H7 (cell line): Measurements from ENCODE around the gene LMCD1. TPM values are rescaled to one million over a fixed set of nuclear protein-coding genes. Genes with fewer than 3 reads are reported as not detected.

Source experiments
- DNase-seq: peaks from one replicate; pipeline ENCODE4 v3.0.0; 2012
- H3K27me3 ChIP-seq: 2 replicates; pipeline ENCODE4 v1.6.0; 2011; ENCODE audit warnings: mild to moderate bottlenecking, low read length; ENCODE audit not compliant: control insufficient read depth, insufficient read depth
- H3K36me3 ChIP-seq: replicated peaks from 2 replicates; pipeline ENCODE4 v1.5.1; 2011; ENCODE audit warnings: low read length; ENCODE audit not compliant: control insufficient read depth, insufficient read depth
- H3K4me3 ChIP-seq: 2 replicates; pipeline ENCODE4 v1.5.1; 2011; ENCODE audit warnings: low read depth, mild to moderate bottlenecking, control low read depth, low read length, moderate library complexity; ENCODE audit not compliant: insufficient read depth
- total RNA-seq: library from RNA; depleted of rRNA; stranded (reverse); fragments of >200 nt; shearing (Covaris generic); gene quantifications from 2 replicates; pipeline ENCODE4 v1.2.3, GENCODE V29; 2014

The LMCD1 gene
- total RNA-seq, 1 experiment from 2014 or later, result 7.9 TPM

DNA sequence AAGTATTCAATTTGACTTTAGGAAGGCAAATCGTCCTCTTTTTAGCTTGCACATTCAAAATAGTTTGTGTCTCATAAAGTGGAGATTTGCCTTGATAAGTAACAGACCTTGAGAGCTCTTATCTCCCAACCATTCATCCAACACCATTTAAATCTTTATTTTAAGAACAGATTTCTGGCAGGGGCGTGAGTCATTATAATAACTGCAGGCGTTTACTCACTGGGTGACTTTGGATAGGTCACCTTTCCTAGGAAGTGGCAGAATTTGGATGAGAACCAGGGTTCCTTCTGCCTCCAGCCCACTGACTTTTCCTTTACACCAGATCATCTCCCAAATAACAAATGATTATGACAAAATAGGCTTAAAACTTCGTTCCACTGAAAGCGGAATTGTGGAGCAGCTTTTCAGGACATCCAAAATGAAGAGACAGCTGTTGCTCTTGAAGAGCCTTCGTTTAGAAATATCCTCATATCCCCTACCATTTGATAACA lies 5.0 kb downstream of the LMCD1 start:
- no peak for DNase-seq
- H3K36me3 ChIP-seq, result no peaks in the 10 kb centered on the region
- no peak overlapping the region for H3K4me3 ChIP-seq
- no peaks in the 10 kb centered on the region for H3K27me3 ChIP-seq

- DNase-seq, result no peak
- H3K36me3 ChIP-seq, result no peaks in the 10 kb centered on the region
- H3K27me3 ChIP-seq, result no peaks in the 10 kb centered on the region
- no peak overlapping the region for H3K4me3 ChIP-seq
These were observed 5.9 kb downstream of the LMCD1 start for GRCh38 chr3:8507496-8507895.

DNA sequence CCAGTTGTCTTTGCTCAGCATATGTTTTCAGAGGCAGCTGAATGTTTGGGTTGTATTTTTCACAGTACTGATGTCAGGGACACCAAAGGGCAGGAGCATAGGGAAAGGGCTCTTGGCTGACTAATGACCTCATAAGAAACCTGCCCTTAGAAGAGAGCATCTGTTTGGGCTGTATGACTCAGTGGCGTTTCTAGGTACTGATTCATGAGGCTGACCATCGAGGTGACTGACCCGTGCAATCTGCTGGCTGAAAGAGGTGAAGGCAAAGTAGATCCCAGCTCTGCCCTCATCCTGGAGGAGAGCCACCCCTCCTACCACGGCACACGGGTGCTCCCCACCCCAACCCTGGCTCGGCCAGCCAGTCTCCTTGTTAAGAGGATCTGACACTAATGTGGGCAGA lies 8.3 kb downstream of the LMCD1 start:
- Histone ChIP-seq H3K4me3 (no peak overlapping the region), H3K36me3 (no peaks in the 10 kb centered on the region), H3K27me3 (no peaks in the 10 kb centered on the region)
- DNase-seq, result no peak

GRCh38 chr3:8512234-8512633 lies 10.6 kb downstream of the LMCD1 start:
- H3K27me3 ChIP-seq, result no peaks in the 10 kb centered on the region
- H3K36me3 ChIP-seq, result no peaks in the 10 kb centered on the region
- DNase-seq, result no peak
- no peak overlapping the region for H3K4me3 ChIP-seq

DNA sequence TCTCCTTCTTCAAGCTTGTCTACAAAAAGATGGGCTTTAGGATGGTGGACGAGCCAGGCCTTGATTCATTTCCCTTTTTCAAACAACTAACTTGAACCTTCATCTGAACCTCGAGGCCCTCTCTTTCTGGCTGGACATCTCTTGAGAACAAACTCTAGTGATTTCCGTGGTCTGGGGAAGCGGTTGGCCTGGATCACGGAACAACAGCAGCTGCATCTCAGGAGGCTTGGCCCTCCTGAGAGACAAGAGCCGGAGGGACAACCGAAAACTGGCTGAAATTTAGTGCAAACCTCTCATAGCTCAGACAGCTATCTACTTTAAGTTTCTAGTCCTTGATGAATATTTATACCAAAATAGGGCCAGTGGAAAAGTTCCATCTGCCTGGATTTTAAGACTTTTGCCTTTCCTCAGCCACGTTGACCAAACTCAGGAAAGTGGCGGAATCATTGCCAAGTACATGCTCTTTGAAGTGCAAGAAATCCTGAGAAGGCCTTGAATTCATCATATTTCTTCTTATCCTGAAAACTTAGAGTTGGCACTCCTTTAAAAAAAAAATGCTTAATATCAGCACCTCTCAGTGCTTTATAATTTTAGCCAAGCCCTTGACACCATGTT lies 14.5 kb downstream of the LMCD1 start:
- H3K27me3 ChIP-seq, result no peaks in the 10 kb centered on the region
- no peak overlapping the region for H3K4me3 ChIP-seq
- DNase-seq, result no peak
- no peaks in the 10 kb centered on the region for H3K36me3 ChIP-seq

GRCh38 chr3:8516783-8517182 lies 15.2 kb downstream of the LMCD1 start:
- H3K27me3 ChIP-seq, result no peaks in the 10 kb centered on the region
- no peaks in the 10 kb centered on the region for H3K36me3 ChIP-seq
- DNase-seq, result no peak
- no peak overlapping the region for H3K4me3 ChIP-seq

GRCh38 chr3:8517487-8517886 lies 15.9 kb downstream of the LMCD1 start:
- Histone ChIP-seq H3K27me3 (no peaks in the 10 kb centered on the region), H3K36me3 (no peaks in the 10 kb centered on the region), H3K4me3 (no peak overlapping the region)
- no peak for DNase-seq

GRCh38 chr3:8518138-8518537 lies 16.5 kb downstream of the LMCD1 start:
- Histone ChIP-seq H3K4me3 (no peak overlapping the region), H3K36me3 (no peaks in the 10 kb centered on the region), H3K27me3 (no peaks in the 10 kb centered on the region)
- DNase-seq, result no peak

DNA sequence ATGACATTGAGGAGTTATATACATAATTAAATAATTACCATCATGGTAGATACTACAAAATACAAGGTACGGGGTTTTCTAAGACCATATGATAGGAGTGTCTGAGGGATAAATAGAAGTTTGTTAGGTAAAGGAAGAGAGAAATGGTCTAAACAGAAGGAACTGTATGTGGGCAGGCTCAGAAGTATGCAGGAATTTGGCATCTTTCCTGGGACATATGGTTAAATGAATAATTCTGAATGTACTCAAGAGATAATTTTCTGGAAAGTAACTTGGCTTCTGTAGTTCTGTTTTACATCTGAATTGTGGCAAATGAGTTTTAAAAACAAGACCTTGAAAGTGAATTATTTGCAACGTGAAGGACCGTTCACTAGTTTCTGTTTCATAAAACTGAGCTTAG lies 17.5 kb downstream of the LMCD1 start:
- H3K36me3 ChIP-seq, result no peaks in the 10 kb centered on the region
- no peak for DNase-seq
- H3K27me3 ChIP-seq, result no peaks in the 10 kb centered on the region
- no peak overlapping the region for H3K4me3 ChIP-seq

DNA sequence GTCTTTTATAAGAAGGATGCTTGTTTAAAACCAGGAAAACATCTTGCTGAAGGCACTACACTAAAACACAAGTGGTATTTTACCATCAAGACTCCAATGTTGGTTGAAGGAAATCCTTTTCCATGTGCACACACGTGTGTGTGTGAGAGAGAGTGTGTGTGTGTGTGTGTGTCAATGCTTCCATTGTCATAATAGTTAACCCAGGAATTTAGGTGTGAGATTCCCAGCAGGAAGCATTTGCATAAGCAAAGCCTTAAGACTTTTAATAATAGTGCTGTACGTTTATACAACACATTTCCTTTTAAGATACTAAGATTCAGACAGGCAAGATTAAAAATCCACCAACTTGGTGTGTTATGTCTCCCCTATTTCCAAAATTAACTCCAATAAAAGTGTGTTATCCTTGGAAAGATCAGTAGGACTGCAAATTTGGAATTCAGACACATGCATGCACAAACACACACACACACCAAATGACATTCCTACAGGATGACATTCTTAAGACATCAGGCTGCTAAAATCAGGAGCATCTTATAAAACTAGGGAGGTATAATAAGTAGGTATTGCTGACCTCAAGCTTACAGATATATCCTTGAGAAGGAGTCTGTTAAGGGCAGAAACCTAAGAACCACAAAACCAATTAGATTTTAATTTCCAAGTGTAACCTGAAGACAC lies 18.3 kb downstream of the LMCD1 start:
- DNase-seq, result no peak
- H3K4me3 ChIP-seq, result no peak overlapping the region
- no peaks in the 10 kb centered on the region for H3K27me3 ChIP-seq
- H3K36me3 ChIP-seq, result no peaks in the 10 kb centered on the region

- Histone ChIP-seq H3K4me3 (no peak overlapping the region), H3K36me3 (no peaks in the 10 kb centered on the region), H3K27me3 (no peaks in the 10 kb centered on the region)
- no peak for DNase-seq
These were observed 19.3 kb downstream of the LMCD1 start for GRCh38 chr3:8520816-8521403.

DNA sequence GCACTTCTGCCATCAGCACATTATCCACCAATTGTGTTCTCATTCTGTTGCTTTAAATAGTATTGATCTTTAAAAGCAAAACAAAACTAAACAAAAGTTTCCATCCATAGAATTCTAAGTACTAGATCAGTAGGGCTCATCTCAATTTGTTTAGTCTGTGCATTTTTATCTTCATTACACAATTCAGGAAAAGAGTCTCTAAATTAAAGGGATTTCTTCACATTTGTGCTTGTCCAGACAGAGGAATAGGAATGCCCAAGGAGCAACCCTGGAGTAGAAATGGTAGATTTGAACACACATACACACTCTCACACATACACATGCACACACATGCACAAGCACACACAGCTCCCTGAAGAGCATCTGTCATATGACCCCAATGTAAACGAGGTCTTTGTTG lies 21.4 kb downstream of the LMCD1 start:
- H3K36me3 ChIP-seq, result no peaks in the 10 kb centered on the region
- no peak overlapping the region for H3K4me3 ChIP-seq
- no peak for DNase-seq
- no peaks in the 10 kb centered on the region for H3K27me3 ChIP-seq

DNA sequence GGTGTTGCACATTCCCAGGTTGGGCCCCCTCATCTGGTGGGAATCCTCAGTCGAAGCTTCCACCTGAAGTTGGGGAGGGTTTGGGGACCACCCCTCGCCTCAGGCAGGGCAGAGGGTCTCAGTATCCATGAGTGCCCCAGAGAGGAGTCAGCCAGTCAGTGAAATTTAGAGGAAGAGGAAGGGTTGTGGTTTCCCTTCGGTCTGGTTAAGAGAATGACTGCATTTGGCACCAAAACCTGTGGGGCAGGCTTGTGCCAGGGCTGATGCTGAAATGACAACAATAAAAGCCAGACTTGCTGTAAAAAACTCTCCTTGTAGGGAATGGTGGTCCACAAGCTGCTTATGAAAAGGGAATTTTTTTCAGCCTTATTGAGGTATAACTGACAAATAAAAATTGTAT lies 22.6 kb downstream of the LMCD1 start:
- no peak for DNase-seq
- H3K4me3 ChIP-seq, result no peak overlapping the region
- H3K27me3 ChIP-seq, result no peaks in the 10 kb centered on the region
- H3K36me3 ChIP-seq, result no peaks in the 10 kb centered on the region

DNA sequence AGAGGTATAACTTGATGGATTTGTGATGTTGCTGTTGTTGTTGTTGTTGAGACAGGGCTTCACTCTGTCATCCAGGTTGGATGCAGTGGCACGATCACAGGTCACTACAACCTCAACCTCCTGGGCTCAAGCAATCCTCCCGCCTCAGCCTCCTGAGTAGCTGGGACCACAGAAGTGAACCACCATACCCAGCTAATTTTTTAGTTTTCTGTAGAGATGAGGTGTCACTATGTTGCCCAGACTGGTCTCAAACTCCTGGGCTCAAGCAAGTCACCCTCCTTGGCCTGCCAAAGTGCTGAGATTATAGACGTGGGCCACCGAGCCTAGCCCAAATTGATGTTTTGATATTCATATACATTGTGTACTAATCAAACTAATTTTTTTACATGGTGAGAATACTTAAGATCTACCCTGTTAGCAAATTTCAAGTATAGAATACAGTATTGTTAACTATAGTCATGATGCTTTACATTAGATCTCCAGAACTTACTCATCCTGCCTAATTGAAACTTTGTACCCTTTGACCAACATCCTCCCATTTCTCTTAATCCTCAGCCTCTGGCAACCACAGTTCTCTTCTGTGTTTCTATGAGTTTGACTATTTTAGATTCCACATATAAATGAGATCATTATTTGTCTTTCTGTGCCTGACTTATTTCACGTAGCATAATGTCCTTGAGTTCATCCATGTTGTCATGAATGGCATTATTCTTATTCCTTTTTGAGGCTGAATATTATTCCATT lies 23.2 kb downstream of the LMCD1 start:
- no peak overlapping the region for H3K4me3 ChIP-seq
- H3K36me3 ChIP-seq, result no peaks in the 10 kb centered on the region
- no peak for DNase-seq
- H3K27me3 ChIP-seq, result no peaks in the 10 kb centered on the region

DNA sequence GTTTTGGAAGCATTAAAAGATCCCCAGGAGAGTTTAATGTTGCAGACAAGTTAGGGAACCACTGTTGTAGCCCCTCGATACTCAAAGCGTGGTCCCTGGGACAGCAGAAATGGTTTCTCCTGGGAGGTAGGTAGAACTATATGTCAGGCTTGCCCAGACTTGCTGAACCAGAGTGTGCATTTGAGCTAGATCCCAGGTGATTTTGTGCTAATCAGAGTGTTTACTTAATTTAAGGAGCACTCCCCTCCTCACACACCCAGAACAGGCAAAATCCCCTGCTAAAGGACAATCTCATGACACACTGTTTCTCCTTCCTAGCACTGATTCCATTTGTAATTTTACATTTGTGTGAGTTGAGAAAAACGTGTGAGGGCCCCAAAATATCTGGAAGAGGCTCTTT lies 24.3 kb downstream of the LMCD1 start:
- no peak overlapping the region for H3K4me3 ChIP-seq
- H3K36me3 ChIP-seq, result no peaks in the 10 kb centered on the region
- no peaks in the 10 kb centered on the region for H3K27me3 ChIP-seq
- no peak for DNase-seq
